ENCODE measurements around the gene EFEMP2.
A peak's percentile ranks its signal among the peaks of the same experiment; 100 is the strongest.

EFEMP2 gene

DNA sequence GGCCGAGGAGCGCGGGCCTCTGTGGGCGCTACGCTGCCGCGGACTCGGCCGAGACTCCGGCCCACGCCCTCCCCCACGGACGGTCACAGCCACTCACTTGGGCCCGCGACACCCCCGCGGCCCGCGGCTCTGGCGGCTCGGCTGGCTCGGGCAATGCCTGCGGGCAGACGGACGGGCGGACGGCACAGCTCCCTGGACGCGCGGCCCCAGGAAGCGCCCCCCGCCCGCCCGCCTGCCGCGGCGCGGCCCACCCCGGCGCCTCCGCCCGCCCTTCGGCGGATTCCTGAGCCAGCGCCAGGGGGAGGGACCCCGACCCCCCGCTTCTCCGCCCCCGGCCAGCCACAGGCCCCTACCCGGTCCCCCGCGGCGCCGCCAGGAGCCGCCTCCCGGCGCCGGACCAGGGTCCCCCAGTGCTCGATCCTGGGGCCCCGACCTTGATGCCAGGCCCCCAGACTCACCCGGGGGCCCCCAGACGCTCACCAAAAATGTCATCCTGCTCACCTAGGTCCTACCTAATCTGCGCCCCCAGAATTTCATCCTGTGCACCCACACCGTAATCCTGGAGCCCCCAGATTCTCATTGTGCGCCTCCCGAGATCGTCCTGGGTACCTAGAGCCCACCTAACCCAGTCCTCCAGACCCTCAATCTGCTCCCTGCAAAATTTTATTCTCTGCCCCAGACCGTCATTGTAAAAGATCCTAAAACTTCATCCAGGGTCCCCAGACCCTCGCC is at the start of gene EFEMP2:
EFEMP2 (minus strand) TSS at position 215 of the 732 bp plus-strand sequence. CDS start 446 bp downstream, outside the sequence.
- peak; percentile 55 for DNase-seq (ENCODE audit: low read depth)
- TF ChIP-seq, protein P1, sequence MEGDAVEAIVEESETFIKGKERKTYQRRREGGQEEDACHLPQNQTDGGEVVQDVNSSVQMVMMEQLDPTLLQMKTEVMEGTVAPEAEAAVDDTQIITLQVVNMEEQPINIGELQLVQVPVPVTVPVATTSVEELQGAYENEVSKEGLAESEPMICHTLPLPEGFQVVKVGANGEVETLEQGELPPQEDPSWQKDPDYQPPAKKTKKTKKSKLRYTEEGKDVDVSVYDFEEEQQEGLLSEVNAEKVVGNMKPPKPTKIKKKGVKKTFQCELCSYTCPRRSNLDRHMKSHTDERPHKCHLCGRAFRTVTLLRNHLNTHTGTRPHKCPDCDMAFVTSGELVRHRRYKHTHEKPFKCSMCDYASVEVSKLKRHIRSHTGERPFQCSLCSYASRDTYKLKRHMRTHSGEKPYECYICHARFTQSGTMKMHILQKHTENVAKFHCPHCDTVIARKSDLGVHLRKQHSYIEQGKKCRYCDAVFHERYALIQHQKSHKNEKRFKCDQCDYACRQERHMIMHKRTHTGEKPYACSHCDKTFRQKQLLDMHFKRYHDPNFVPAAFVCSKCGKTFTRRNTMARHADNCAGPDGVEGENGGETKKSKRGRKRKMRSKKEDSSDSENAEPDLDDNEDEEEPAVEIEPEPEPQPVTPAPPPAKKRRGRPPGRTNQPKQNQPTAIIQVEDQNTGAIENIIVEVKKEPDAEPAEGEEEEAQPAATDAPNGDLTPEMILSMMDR (conservative IDR thresholded peaks at IDR 0.05; ENCODE audit: low read depth, low read length), result no peak
- peak within 1 kb of the TSS; percentile 72 for H3K4me3 ChIP-seq (ENCODE audit: low read depth, low read length)

DNA sequence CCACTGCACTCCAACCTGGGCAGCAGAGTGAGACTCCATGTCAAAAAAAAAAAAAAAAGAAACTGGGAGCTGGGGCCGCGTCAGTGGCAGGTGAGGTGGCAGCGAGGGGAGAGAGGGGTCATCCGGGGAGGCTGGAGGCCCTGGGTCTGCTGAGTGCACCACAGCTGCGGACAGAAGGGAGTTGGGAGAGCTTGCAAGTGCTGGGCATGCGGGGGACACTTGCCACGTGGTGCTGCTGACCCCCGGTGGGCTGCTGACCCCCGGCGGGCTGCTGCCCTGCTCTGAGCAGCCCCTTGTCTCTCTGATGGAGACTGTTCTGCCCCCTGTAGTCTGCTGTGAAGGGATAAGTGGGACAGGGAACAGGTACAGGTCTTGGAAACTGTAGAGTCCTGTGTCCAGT is 49.3 kb upstream of the EFEMP2 start:
- DNase-seq (ENCODE audit: low read depth), result no peak
- no peak overlapping the region for H3K4me3 ChIP-seq (ENCODE audit: low read depth, low read length)
- TF ChIP-seq, protein P1 (conservative IDR thresholded peaks at IDR 0.05; ENCODE audit: low read depth, low read length), result no peak

DNA sequence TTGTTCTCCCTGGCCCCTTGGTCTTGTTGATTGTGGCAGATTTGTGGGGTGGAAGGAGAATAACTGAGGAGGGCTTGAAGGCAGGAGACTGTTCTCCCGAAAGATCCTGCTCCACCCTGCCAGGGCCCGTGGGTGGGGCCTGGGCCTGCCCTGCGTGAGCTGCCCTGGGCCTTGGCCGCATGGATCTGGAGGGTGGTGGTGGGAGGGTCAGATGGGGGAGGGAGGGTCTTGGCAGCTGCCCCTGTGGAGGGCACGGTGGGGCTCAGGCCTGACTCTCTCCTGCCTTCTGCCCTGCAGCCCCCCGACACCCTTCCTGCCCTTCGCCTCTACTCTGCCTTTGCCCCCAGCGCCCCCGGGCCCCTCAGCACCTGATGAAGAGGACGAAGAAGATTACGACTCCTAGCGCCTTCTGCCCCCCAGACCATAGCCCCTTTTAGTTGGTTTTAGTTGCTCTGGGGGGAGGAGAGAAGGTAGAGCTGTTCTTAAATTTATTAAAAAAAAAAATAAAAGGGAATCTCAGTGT is 48.5 kb upstream of the EFEMP2 start:
- no peak for DNase-seq (ENCODE audit: low read depth)
- TF ChIP-seq, protein P1 (conservative IDR thresholded peaks at IDR 0.05; ENCODE audit: low read depth, low read length), result no peak
- no peak overlapping the region for H3K4me3 ChIP-seq (ENCODE audit: low read depth, low read length)

DNA sequence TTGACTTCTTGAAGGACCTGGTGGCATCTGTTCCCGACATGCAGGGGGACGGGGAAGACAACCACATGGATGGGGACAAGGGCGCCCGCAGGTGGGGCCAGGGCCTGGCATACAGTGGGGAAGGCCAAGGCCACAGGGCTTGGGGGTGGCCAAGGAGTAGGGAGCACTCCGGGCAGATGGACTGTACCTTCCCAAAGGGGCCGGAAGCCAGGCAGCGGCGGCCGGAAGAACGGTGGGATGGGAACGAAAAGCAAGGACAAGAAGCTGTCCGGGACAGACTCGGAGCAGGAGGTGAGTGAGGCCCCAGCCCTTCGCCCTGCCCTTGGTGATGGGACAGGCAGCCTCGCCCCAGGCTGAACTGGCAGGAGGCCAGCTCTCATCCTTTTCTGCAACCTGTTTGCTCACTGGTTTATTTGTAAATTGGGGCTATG is 47.8 kb upstream of the EFEMP2 start:
- H3K4me3 ChIP-seq (ENCODE audit: low read depth, low read length), result peak overlapping the region; percentile 82
- TF ChIP-seq, protein P1 (conservative IDR thresholded peaks at IDR 0.05; ENCODE audit: low read depth, low read length), result no peak
- no peak for DNase-seq (ENCODE audit: low read depth)

DNA sequence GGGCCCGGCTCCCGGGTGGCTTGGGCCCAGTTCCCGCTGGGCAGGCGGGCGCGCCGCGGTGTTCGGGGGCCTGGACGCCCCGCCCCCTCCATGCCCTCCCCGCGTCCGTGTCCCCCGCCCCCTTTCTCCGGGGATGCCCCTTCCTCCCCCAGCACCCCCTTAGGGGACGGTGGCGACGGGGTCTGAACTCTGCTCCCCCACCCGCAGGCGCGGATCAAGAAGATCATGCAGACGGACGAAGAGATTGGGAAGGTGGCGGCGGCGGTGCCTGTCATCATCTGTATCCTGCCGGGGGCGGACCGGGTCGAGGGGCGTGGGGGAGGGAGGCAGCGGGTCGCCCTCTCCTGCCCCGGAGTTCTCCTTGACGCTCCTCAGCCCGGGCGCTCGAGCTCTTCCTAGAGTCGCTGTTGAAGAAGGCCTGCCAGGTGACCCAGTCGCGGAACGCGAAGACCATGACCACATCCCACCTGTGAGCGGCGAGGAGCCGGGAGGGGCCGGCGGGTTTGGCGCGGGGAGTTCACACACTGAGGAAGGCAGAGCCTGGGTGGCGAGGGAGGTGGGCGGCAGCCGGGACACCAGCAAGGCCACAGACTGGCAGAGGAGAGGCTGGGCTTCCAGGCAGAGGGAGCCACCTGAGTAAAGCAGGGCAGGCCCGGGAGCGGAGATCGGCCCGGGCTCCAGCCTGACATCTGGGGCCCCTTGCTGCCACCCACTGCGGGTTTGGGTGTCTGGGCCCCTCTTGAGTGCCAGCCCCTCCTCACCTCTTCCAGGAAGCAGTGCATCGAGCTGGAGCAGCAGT is 47.2 kb upstream of the EFEMP2 start:
- TF ChIP-seq, protein P1 (conservative IDR thresholded peaks at IDR 0.05; ENCODE audit: low read depth, low read length), result no peak
- DNase-seq (ENCODE audit: low read depth), result no peak
- peak overlapping the region; percentile 82 for H3K4me3 ChIP-seq (ENCODE audit: low read depth, low read length)

DNA sequence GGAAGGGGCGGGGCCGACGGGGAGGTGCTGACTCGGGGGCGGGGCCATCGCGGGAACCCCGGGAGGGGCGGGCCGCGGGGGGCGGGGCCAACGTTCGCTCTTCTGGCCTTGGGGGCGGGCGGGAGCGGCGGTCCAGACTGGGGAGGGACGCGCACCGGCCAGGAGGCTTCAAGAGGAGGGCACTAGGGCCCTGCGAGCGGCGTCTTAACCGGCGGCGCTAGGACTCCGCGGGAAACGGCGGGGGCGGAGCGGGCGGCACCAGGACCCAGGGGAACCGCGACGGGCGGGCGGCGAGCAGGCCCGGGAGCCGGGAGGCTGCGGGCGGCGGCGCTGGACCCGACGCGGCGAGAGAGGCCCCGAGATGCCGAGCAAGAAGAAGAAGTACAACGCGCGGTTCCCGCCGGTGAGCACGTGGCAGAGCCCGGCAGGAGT is 46.6 kb upstream of the EFEMP2 start, which contains the start of gene DRAP1:
DRAP1 (plus strand) TSS at position 286 of the 432 bp plus-strand sequence; CDS start at position 362, 76 bp downstream.
- TF ChIP-seq, protein P1 (conservative IDR thresholded peaks at IDR 0.05; ENCODE audit: low read depth, low read length), result no peak
- peak within 1 kb of the TSS; percentile 88 for H3K4me3 ChIP-seq (ENCODE audit: low read depth, low read length)
- peak; percentile 99 for DNase-seq (ENCODE audit: low read depth)

Data from choroid plexus epithelial cell (primary cell).